HG03469 (cell line): ENCODE results near the gene PPP1R3G.
"Not testable (repeated sequence)": the region's sequence is repeated elsewhere in the genome, so short reads cannot be mapped to it uniquely, and the experiment has no call there.

Experiments
- ATAC-seq: cut with Tn5 transposase; IDR thresholded peaks from one replicate; pipeline ENCODE4 v1.9.1; 2021; ENCODE audit warnings: mild to moderate bottlenecking, moderate library complexity, moderate number of reproducible peaks; ENCODE audit not compliant: unreplicated experiment

Gene PPP1R3G

GRCh38 chr6:5116243-5116991, 31.3 kb downstream of the PPP1R3G start:
- no peak for ATAC-seq

- no peak for ATAC-seq
Measured at GRCh38 chr6:5119090-5119951, 34.2 kb downstream of the PPP1R3G start.

- no peak for ATAC-seq
Measured at GRCh38 chr6:5120011-5120410, 34.9 kb downstream of the PPP1R3G start.

GRCh38 chr6:5120543-5120942, 35.4 kb downstream of the PPP1R3G start:
- ATAC-seq, result not testable (repeated sequence)

- no peak for ATAC-seq
Measured at GRCh38 chr6:5121479-5121878, 36.3 kb downstream of the PPP1R3G start.

GRCh38 chr6:5121956-5122355, 36.8 kb downstream of the PPP1R3G start:
- no peak for ATAC-seq

- no peak for ATAC-seq
Measured at GRCh38 chr6:5122504-5123112, 37.5 kb downstream of the PPP1R3G start.

- no peak for ATAC-seq
Measured at GRCh38 chr6:5123296-5124143, 38.4 kb downstream of the PPP1R3G start.

- ATAC-seq, result no peak
Measured at GRCh38 chr6:5124526-5124925, 39.4 kb downstream of the PPP1R3G start.

GRCh38 chr6:5125152-5126006, 40.2 kb downstream of the PPP1R3G start:
- no peak for ATAC-seq

GRCh38 chr6:5126214-5126613, 41.1 kb downstream of the PPP1R3G start:
- ATAC-seq, result no peak

- no peak for ATAC-seq
Measured at GRCh38 chr6:5127106-5127687, 42.1 kb downstream of the PPP1R3G start.

GRCh38 chr6:5128351-5128750, 43.2 kb downstream of the PPP1R3G start:
- ATAC-seq, result no peak

GRCh38 chr6:5130135-5130866, 45.2 kb downstream of the PPP1R3G start:
- no peak for ATAC-seq

GRCh38 chr6:5132731-5133130, 47.6 kb downstream of the PPP1R3G start:
- peak; percentile 82 for ATAC-seq

- no peak for ATAC-seq
Measured at GRCh38 chr6:5133943-5134342, 48.8 kb downstream of the PPP1R3G start.

GRCh38 chr6:5135788-5136376, 50.7 kb downstream of the PPP1R3G start:
- ATAC-seq, result no peak

GRCh38 chr6:5136851-5137250, 51.7 kb downstream of the PPP1R3G start:
- ATAC-seq, result no peak
